Head of caudate nucleus (tissue), 42 donors: Measurements from ENCODE around the gene COMMD1.
"Not testable (repeated sequence)": the region's sequence is repeated elsewhere in the genome, so short reads cannot be mapped to it uniquely, and the experiment has no call there.

Experiments
- DNase-seq, 42 donors: peaks; one replicate each; pipeline versions ENCODE4 v3.0.0 to v3.0.0-alpha.2; 2020 to 2021; ENCODE audit warnings: mixed read lengths in 7 of 42
- intact Hi-C: fragments of 100-400 bp; cut with DNase I; formaldehyde crosslinking; loops from one replicate; pipeline ENCODE4 v1.15.0; 2022

The COMMD1 gene

DNA sequence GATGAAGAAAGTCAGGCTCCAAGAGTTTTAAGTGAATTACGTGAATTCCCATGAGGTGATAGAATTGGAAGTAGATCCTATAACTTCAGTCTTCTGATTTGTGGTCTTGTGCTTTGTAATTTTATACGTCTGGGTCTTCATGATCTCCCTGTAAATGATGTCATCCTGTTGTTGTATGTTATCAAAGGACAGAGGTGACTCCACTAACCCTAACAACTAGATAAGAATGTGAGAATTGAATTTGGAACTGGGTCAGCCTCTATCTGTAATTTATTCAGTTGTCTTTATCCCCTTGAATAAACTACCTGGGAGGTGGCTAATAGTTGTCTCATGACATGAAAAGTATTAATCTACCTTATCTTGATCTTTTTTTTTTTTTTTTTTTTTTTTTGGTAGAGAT lies 204.1 kb downstream of the COMMD1 start:
- DNase-seq = no peak
- intact Hi-C loops = no loop called here

- intact Hi-C loops = no loop called here
- no peak for DNase-seq
Measured at GRCh38 chr2:62110415-62111025, 205.0 kb downstream of the COMMD1 start.

DNA sequence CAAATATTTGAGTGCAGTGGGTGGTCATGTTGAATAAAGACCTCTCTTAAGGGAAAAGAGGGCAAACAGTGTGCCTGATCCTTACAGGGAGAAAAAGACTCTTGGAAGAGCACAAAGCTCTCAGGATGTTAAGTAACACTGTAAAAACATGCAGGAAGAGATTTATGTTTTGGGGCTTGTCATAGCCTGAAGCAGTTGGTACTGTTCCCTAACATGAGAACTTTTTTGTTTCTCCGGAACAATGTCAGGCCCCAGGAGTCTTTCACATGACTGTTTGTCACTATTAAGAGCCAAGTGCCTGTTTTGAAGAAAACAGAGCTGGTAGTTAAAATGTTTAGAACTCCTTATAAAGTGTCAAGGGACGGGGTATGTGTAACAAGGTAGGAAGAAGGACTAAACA lies 206.7 kb downstream of the COMMD1 start:
- intact Hi-C loops = no loop called here
- DNase-seq = no peak

GRCh38 chr2:62114564-62114963 lies 209.1 kb downstream of the COMMD1 start:
- intact Hi-C loops = no loop called here
- DNase-seq = peak in 19 of 42 donors; percentile 6 to 51 (median 20)

GRCh38 chr2:62116983-62117382 lies 211.5 kb downstream of the COMMD1 start:
- DNase-seq = no peak
- intact Hi-C loops = no loop called here

DNA sequence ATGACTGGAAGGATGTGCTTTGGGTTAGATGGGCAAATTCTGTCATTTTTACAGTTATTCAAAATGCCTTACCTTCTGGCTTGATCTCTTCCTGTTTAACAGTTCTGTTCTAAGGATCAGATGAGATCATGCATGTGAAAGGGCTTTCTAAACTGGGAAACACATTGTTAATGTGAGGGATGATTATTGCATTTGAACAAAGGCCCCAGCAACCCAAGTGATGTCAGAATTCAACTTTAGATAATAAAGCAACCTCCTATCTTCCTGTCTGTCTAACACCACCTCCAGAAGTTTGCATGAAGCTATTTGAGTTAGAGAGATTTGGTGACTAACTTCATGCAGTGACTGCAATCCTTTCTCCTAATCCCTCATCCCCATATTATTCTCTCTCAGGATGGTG lies 212.7 kb downstream of the COMMD1 start:
- peak in 8 of 42 donors; percentile 7 to 56 (median 27) for DNase-seq
- intact Hi-C loops = no loop called here

GRCh38 chr2:62119311-62119974 lies 214.0 kb downstream of the COMMD1 start:
- intact Hi-C loops = no loop called here
- no peak for DNase-seq

GRCh38 chr2:62126239-62126638 lies 220.8 kb downstream of the COMMD1 start:
- intact Hi-C loops, DNase-seq: not testable (repeated sequence)

DNA sequence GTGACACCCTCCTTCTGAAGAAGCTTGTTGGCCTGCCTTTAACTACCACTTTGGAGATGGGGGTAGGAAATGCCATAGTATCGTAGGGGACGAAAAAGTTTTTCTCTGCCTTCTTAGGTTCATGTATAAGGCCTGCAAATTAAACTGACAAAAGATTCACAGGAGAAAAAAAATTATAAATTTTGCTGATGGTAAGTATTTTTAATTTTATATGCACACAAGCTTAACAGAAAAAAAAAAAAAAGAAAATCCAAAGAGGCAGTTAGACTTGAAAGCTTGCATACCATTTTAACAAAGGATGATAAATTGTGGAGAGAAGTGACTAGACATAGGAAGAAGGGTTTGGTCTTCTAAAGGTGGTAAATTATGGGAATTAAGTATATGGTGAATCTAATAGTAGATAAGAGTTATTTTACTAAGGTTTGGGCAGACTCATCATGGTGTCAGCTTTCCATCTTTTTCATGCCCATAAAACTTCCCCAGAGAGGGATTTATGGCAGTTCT lies 227.9 kb downstream of the COMMD1 start:
- no peak for DNase-seq
- intact Hi-C loops = no loop called here

DNA sequence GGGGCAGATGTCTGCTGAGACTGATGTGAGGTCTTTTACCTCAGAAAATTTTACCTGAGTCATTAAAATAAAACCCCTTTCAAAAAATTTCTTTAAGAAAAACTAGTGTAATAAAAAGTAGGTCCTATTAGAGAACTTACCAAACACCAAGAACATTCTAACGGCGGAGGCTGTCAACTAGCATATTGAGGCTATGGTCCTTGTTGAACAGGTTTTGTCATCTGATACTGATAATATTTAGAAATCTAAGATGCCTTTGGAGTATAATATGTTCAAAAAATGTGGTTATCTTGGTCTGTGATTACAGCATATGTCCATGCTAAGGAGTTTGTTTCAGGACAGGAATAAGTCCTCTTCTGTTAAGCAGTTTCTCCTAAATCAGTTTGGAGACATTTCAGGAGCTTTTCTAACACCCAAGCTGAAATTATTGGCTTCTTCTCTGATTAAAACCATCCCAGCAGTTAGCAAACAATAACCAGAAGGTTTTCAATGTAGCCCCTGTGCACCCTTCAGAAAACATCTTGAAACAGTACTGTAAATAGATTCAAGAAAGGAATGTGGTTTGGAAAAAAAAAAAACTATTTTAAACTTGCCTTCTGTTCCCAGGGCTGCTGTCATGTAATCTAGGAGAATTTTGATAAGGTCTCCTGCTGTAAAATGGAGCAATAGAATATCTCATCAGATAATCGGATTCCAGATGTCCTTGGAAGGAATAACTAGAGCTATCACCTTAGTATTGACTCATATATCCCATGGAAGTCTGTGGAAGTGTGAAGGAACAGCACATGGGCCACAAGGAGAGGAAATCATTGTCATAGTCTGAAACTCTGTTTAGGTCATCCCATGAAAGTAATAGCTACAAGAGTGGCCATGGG lies 231.7 kb downstream of the COMMD1 start:
- intact Hi-C loops = no loop called here
- DNase-seq = no peak

- intact Hi-C loops = no loop called here
- no peak for DNase-seq
Measured at GRCh38 chr2:62140426-62141141, 235.1 kb downstream of the COMMD1 start.

GRCh38 chr2:62141142-62141740 lies 235.8 kb downstream of the COMMD1 start:
- intact Hi-C loops = no loop called here

DNA sequence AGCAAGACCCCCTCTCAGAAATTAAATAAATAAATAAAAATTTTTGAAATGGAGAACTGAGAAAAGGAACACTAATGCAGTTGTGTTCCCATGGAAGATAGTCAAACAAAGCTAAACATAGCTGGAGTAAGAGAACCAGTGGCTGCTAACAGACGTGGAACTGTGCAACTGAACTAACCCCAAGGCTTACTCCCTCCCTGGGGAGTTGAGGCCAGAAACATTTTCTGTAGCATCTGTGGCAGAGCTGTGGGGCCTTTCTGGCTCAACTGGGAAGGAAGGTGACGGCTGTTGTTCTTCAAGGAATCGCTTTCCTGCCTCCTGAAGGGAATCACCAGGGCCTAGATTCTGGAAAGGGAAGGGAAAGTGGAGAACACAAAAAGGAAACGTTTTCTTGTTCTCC lies 236.6 kb downstream of the COMMD1 start:
- no peak for DNase-seq
- intact Hi-C loops = no loop called here

More at GRCh38 chr2:62141142-62141740, 235.8 kb downstream of the COMMD1 start:
- no peak for DNase-seq

- intact Hi-C loops = no loop called here
- no peak for DNase-seq
Measured at GRCh38 chr2:62143696-62144095, 238.2 kb downstream of the COMMD1 start.

DNA sequence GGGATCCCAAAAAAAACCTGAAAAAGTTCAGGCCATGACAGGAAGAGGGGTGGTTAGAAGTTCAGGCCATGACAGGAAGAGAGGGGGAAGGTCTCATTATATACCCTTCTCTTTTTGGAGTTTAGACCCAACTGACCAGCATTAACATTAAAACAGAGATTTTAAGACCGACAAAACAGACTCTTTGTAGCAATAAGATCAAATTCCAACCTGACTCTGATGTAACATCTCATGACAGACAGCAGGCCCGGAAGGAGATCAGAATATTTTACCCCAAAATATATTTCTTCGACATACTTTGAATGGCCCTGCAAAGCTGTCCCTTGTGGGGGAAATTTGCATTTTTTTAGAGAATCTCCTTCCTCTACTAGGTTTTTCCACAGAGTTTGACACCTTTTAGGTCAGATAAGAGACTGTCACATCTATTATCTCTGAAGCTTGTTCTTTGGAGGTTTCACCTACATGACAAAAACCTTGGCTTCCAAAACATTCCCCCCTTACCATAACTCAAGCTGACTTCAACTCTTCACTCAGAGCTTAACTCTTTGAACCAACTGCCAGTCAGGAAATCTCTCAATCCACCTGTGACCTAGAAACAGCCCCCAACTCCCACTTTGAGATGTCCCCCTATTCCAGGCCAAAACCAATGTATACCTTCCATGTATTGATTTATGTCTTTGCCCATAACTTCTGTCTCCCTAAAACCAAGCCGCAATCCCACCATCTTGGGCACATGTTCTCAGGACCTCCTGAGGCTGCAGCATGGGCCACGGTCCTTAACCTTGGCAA lies 239.4 kb downstream of the COMMD1 start:
- intact Hi-C loops = no loop called here
- DNase-seq = no peak

GRCh38 chr2:62145478-62146100 lies 240.1 kb downstream of the COMMD1 start:
- intact Hi-C loops = no loop called here

DNA sequence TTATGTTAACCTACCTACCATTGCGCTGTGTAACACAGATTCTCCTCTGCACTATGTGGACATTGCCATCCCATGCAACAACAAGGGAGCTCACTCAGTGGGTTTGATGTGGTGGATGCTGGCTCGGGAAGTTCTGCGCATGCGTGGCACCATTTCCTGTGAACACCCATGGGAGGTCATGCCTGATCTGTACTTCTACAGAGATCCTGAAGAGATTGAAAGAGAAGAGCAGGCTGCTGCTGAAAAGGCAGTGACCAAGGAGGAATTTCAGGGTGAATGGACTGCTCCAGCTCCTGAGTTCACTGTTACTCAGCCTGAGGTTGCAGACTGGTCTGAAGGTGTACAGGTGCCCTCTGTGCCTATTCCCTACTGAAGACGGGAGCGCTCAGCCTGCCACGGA lies 241.3 kb downstream of the COMMD1 start:
- DNase-seq, intact Hi-C loops: not testable (repeated sequence)

More at GRCh38 chr2:62145478-62146100, 240.1 kb downstream of the COMMD1 start:
- DNase-seq = no peak
